CD4-positive, alpha-beta T cell treated with Interleukin-1 beta for 1 hour (primary cell): ENCODE results near the gene OR2F1.

ENCODE experiments used
- DNase-seq, 2 donors: peaks; one replicate each; pipeline ENCODE4 v3.0.0-alpha.2; 2020 to 2022

OR2F1 gene

DNA sequence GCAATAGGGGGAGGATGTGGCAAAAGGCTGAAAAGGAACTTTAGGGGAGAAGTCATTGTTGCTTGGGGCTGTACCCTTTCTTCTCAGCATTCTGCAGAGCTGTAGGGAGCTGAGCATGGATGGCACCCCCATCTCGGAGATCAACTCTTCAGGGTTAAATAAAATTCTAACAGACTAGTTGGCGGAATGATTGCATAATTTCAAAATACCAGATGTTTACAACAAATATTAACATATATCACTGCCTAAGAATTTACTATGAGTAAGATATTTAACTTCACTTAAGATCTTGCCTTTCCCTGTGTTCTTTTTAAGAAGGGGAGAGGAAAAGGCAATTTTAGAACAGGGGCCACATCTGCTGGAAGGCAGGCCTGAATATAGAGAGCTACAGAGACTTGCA, 509 bp upstream of the OR2F1 start:
- DNase-seq = no peak

DNA sequence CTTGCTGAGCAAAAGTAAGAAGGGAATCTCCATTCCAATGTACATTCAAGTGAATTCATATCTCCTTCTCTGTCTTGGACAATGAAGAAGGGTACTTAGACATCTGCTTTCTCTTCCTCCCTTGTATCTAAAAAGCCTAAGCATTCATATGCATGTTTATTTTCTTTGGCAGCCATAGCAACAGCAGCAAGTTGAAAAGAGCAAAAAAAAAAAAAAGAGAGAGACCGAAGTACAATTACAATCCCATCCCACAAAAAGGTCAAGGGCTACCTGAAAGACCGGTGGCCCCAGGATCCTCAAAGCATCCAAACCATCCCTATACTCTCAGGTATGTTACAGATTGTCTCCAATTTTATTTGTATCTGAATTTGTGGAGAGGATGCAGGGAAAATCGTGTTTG, 4.1 kb downstream of the OR2F1 start:
- no peak for DNase-seq

DNA sequence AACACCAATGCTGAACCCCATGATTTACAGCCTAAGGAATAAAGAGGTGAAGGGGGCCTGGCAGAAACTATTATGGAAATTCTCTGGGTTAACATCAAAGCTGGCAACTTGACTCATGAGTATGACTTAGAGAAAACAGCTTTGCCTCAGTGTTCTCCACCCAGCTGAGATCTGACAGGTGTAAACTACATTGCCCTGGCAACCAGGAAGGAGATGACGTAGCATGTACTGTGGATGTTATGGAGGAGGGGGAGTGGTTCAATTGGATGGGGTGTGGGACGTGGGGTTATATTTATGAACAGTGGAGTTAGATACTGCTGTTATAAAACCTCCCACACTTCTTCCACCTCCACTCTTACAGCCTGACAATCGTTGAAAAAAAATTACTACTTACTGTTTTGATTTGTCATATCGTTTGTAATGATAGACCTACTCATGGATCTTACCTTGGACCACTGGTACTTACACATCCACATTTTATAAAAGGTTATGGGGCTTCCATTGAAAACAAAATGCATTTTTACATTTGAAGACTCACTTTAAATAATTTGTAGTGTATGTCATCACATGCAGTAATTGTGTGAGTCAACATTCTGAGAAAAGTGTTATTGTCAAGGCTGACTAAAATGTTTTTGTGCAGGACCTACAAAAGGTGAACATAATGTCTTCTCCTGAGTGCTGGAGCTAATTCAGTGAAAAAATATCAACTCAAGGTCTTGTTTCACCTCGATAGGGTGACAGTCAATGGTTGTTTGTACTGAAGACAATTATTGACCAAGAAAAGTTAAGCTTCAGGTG, 6.4 kb downstream of the OR2F1 start:
- DNase-seq = no peak

DNA sequence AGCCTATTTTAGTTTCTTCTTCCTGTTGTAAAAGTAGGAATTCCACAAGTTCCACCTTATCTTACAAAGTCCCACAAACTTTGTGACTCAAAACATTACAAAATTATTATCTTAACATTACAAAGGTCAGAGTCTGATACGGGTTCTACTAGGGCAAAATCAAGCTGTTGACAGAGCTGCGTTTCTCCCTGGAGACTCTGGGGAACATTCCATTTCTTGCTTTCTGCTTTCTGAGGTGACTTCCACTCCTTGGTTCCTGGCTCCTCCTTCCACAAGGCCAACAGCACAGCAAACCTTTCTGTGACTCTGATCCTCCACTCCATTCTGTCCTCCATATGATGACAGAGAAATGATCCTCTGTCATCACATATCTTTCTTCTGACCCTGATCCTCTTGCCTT, 10.6 kb downstream of the OR2F1 start:
- no peak for DNase-seq

DNA sequence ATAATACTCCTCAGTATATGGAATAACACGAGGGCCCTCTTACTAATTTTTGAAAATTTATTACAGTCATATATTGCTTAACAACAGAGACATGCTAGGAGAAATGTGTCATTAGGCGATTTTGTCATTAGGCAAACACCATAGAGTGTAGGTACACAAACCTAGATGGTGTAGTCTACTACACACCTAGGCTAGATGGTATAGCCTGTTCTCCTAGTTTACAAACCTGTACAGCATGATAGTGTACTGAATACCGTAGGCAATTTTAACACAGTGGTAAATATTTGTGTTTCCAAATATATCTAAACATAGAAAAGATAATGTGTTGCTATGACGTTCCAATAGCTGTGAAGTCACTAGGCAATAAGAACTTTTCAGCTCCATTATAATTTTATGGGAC, 12.8 kb downstream of the OR2F1 start:
- DNase-seq = no peak

DNA sequence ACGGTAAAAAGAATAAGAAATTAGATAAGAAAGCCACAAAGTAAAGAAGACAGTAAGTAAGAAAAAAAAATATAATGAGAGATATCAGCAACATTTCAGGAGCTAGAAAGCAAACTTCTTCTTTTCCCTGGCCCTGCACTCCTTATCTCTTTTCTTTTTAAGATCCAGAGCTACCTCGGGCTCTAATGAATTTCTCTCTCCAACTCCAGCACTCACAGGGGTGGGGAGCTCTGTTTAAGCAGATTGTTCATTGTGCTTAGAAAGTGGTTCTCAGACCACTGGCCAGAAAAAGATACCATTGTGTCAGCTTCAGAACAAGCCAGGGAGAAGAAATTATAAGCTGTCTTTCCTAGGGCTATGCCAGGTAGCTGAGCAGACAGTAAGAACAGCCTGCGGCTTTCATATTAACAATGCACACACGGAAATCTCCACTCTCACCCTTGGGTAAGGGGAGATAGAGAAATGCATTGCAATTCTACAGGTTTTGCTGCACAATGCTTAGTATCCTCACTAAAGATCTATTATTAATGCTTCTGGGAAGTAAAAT, 19.3 kb downstream of the OR2F1 start:
- DNase-seq = no peak

DNA sequence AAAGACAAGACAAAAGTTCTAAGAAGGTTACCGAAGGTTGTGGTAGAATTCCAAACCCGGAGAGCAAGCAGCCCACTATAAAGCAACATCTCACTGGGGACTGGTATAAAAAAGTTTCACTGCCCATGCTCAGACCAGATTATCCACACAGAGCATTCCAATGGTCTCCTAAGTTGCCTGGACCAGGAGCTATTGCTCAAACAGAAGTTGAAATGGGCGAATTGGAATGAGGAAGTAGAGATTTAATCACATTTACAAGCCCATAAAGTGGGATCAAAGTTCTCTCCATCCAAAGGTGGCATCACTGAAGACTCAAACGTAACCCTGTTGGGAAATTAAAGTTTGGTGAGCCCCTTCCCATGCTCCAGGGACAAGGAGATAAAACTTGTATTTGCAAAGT, 19.8 kb downstream of the OR2F1 start:
- no peak for DNase-seq

DNA sequence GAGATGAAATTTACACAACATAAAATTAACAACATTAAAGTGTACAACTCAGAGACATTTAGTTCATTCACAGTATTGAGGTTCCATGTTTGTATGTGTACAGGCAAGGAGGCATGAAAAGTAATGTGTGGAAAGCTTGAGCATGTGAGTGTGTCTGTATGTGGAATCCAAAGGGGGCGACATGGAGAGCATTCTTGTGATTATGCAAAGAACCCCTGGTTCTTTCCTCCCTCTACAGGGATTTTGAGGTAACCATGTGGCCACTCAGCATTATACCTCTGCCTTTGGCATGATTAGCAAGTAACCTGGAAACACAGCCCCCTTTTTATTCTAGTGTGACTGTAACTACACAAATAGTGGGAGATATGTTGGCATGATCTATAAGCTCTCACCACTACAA, 21.0 kb downstream of the OR2F1 start:
- DNase-seq = no peak

DNA sequence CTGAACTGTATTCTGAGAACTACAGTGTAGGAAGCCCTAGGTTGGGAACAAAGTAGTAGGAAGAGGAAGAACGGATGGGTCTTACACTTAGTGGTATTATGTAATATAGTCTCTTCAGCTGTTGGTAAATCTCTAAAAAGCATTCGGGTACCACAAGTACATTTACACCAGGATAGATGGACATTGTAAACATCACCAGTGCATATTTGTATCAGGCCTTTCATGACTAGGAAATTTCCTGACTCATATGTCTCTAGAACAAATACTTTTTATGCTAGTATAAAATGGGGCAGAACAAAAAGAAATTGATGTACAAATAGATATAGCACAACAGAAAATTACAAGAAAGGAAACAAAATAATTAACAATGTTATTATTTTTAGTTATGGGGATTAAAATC, 23.9 kb downstream of the OR2F1 start:
- DNase-seq = no peak

DNA sequence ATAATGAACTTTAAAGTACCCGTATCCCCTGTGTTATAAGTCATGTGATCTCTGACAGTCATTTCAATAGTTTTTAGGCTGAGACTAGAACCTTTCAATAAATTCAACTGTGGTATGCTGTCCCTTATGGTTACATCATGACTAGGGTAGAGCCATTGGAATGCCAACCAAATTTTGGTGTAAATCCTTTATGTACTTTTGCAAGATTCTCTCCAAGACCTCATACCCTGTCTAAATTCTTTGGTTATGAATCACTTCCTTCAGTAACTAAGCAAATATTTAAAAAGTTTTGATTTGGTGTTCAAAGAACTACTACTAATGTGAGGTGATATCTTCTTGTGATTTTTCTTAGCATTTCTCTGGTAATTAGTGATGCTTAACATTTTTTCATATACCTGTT, 24.7 kb downstream of the OR2F1 start:
- no peak for DNase-seq

DNA sequence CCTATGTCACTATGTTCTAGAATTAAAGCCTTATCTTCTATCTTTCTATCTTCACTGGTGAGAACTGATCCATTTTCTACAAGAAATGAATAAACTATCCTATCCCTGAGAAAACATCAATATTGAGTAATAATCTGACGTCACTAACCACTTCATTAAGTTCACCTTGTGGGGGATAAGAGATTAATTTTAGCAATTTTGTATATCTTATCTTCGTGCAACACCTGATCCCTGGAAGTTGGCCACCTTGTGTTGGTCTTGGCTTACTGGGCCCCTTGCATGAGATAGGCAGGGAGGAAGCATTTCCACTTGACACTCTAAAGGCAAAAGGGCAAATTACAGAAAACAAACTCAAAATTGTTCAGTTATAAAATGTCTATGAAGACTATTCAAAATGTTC, 25.4 kb downstream of the OR2F1 start:
- no peak for DNase-seq

DNA sequence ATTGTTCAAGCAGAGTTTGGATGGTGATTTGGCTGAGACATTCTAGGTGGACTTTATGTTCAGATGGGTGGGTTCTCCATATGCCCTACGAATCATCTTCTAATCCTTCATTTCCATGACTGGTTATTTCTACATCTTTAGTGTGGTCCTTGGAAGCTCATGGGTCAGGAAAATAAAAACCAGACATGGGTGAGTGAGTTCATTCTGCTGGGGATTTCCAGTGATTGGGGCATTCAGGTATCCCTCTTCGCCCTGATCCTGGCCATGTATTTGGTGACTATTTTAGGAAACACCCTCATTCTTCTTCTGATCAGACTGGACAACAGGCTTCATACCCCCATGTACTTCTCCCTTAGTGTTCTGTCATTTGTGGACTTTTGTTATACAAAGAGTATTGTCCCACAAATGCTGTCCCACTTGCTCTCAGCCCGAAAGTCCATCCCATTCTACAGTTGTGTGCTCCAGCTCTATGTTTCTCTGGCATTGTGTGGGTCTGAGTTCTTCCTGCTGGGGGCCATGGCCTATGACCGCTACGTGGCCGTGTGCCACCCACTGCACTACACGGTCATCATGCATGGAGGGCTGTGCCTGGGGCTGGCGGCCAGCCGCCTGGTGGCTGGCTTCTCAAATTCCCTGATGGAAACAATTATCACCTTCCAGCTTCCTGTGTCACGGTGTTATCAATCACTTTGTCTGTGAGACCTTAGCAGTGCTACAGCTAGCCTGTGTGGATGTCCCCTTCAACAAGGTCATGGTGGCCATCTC, 26.3 kb downstream of the OR2F1 start:
- DNase-seq = no peak

DNA sequence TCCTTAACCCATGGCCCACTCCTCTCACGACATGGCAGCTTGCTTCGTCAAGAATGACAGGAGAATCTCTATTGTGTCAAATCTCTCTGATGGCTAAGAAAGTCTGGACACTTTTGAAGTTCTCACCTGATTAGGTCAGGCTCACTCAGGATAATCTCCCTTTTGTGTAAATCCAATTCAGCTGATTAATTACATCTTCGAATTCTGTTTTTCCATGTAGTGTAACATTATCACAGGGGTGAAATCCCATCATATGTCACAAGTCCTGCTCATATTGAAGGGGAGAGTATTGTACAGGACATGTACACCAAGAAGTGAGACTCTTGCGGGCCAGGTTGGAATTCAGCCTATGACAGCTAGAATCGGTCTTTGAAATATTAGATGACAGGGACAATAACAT, 29.3 kb downstream of the OR2F1 start:
- no peak for DNase-seq

DNA sequence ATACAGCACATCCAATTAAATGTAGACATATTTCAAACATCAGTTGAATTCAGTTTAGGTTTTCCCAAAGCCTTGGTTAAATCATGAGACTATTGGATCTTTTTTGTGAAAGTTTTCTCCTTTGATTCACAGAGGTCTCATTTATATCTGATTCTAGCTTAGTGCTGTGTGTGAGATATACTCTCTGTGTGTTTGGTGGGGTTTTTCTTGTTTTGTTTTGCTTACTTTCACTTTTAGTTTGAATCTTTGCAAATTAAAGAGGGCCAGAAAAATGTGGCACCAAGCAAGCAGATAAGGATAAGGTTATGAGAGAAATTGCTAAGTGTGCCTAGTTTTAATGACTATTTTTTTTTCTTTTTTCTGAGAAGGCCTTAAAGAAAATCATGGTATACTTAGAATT, 32.9 kb downstream of the OR2F1 start:
- DNase-seq = no peak

DNA sequence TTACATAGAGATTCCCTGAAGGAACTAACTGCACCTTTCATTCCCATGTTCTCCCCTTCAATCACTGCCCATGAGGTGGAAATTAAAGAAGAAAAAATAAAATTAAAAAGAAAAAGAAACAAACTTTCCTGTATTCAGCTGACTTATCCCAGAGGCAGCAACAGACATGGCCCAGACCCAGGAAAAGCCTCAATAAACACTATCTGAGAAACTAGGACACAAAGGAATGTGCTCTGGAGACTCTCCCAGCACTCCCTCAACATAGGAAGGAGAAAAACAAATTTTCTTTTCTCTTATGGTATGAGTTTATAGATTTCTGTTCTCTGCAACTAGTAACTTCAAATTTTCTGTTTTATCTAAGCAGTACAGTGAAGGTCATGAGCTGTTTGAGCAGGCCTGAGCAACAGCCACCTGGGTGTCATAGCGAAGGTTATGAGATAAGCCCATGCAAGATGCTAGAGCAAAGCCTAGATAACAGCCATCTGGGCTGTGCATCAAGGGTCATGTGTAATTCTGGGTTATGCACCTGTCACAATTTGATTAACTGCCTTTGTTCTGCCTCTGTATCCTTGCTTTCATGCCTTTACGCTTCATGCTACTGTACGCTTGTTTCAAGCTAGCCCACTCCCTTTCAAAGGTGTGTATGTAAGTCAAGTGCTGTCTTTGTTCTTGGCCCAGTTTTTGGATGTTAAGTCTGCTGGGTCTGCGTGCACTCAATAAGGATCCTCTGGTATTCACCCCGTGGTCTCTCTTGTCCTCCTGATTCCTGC, 34.5 kb downstream of the OR2F1 start:
- DNase-seq = no peak

DNA sequence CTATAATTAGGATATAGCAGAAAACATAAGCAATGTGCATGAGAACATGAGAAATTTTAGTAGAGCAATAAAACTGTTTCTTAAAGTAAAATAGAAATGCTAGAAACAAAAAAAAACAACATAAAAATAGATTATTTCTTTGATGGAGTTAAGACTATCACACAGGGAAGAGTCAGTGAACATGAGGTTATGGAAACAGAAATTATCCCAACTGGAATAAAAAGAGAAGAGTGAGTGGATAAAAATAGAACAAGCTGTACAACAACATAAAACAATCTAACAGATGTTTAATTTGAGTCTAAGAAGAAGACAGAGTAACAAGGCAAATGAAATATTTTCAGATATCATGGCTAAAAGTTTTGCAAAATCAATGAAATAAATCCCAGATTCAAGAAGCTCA, 38.0 kb downstream of the OR2F1 start:
- no peak for DNase-seq

DNA sequence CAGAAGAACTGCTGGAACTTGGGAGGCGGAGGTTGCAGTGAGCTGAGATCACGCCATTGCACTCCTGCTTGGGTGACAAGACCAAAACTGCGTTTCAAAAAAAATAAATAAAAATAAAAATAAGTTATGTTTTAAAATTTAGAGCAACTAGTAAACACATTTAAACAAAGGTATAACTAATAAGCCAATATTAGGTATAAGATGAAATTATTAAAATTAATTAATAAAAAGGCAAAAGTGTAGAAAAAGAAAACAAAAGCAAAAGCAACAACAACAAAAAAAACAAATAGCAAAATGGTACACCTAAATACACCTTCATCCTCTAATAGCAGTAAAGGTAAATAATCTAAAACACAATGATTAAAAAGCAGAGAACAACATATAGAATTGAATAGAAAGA, 39.3 kb downstream of the OR2F1 start:
- no peak for DNase-seq

DNA sequence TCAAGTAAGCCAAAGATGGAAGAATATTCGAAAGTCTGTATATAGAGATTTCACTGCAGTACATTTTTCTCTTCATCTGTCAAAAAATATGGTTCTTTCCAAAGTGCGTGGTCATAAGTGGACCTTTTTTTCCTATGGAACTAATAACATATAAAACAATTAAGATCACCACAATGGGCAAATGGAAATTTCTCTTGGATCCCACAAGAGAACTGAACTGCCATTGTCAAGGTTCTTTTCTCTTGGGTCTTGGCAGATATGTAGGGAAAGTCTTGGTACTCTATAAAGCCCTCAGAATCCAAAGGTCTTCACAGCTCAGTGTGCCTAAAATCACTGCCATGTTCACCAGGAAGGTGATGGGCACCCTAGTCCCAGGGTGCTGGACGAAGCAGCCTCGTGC, 45.4 kb downstream of the OR2F1 start, which contains the start of gene OR6B1:
Gene OR6B1, plus strand, starts transcription at position 301 of the 400 bp plus-strand sequence. CDS start 3,677 bp downstream, outside the sequence.
- DNase-seq = no peak

DNA sequence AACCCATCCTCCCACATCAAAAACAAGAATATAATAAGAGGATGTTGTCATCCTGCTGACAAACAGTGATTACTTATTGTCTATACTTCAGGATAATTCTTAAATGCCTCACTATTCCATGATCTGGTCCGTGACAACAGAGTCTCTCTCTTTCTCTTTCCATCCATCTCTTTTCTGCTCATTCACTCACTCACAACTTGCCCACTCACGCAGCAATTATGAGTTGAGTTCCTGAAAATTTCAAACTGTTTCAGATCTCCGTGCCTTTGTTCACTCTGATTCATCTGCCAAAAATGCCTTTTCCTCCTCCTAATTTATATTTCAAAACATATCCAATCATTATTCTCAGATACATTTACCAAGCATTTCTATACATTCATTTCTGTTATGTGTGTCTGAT, 46.9 kb downstream of the OR2F1 start:
- DNase-seq = no peak

DNA sequence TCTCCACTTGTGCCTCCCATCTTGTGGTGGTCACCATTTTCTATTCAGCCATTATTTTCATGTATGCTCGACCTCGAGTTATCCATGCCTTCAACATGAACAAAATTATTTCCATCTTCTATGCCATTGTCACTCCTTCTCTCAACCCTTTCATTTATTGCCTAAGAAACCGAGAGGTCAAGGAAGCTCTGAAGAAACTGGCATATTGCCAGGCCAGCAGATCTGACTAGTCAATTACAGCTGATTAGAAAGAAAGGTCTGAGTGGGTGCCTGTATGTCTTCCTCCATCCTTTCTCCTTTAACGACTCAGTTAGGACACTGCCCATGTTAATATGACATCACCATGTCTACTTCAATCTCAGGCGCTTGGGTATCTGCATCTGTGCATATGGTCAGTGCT, 50.1 kb downstream of the OR2F1 start:
- DNase-seq = no peak

DNA sequence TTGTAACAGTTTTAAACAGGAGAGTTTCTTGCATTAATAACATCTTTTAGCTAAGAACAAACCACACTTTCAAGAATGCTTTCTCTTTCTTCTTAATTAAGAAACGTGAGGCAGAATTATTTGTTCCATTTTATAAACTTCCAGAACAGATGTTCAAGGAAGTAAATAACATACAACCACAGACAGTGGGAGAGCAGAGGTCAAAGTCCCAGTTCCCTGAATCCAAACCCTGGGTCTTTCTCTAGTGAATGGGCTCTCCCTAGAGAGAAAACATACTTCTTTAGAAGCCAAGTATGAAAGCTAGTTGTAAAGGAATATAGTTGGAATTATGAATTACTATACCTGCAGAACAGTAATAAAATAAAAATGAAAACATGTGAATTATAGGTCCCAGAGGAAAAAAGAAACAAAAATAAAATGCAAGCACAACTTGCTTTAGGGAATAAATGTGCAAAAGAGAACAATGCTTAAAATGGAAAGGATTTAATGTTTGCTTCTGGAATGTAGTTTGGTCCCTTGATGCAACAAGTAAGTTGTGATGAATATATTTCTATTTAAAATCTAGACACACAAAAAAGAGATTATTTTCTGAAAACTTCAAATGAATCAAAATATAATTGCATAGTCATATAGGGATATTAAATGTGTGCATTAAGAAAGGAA, 51.5 kb downstream of the OR2F1 start:
- DNase-seq = no peak

DNA sequence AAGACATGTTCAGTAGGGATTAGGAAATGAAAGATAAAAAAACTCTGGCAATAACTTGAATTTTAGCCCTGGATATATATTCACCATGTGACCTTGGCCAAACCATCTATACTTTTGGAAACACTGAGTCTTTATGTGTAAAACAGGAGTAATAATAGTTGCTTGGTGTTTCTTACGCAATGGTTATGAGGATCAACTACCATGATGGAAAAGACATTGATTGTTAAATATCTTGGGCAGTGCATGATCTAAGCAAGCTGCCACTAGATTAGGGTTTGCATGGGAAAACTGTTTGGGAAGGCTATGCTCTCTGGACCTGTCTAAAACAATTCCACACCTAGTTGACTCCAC, 52.0 kb downstream of the OR2F1 start:
- no peak for DNase-seq

DNA sequence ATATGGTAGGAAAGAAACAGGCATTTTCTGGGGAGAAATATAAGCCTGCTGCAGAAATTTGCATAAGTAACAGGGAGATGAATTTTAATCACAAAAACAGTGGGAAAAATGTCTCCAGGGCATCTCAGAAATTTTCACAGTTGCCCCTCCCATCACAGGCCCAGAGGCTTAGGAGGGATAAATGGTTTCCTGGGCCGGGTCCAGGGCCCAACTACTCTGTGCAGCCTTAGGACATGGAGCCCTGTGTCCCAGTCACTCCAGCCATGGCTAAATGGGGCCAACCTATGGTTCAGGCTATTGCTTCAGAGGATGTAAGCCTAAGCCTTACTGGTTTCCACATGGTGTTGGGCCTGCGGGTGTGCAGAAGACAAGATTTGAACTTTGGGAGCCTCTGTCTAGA, 54.7 kb downstream of the OR2F1 start:
- DNase-seq = no peak
